WTC11 (cell line): Measurements from ENCODE around the gene TAL1. TPM values are rescaled to one million over a fixed set of nuclear protein-coding genes. Genes with fewer than 3 reads are reported as not detected.

Source experiments
- ATAC-seq: fragments of 200-7000 bp; cut with Tn5 transposase; 2 replicates; pipeline ENCODE4 v1.10.0; 2021; ENCODE audit warnings: mild to moderate bottlenecking, moderate library complexity
- CTCF ChIA-PET: fragments of 300-600 bp; sonication (Branson Sonifier 250); formaldehyde crosslinking; loops from one replicate; lab custom pipeline; 2021; ENCODE audit warnings: antibody characterized with exemption; lab: Charles Lee
- POLR2A ChIA-PET: fragments of 350-600 bp; sonication (Branson Sonifier 250); formaldehyde crosslinking; loops from one replicate; lab custom pipeline; 2021; ENCODE audit warnings: antibody characterized with exemption; lab: Charles Lee
- DNase-seq: peaks from one replicate; pipeline ENCODE4 v3.0.0; 2021; ENCODE audit warnings: low spot score
- H3K27ac Mint-ChIP-seq: 2 replicates; pipeline ENCODE4 v1.8.0; 2021; ENCODE audit warnings: mixed read lengths
- H3K27me3 Mint-ChIP-seq: 2 replicates; pipeline ENCODE4 v1.8.0; 2021; ENCODE audit warnings: low read depth, mild to moderate bottlenecking, moderate library complexity, mixed read lengths
- H3K36me3 Mint-ChIP-seq: 2 replicates; pipeline ENCODE4 v1.8.0; 2021; ENCODE audit warnings: mixed read lengths
- H3K4me1 Mint-ChIP-seq: 2 replicates; pipeline ENCODE4 v1.8.0; 2022; ENCODE audit warnings: mixed read lengths
- H3K4me3 Mint-ChIP-seq: 2 replicates; pipeline ENCODE4 v1.8.0; 2021; ENCODE audit warnings: mild to moderate bottlenecking, moderate library complexity, mixed read lengths
- H3K9me3 Mint-ChIP-seq: 2 replicates; pipeline ENCODE4 v1.8.0; 2021; ENCODE audit warnings: mixed read lengths
- CBFB ChIP-seq: sonication (generic); formaldehyde crosslinking; IDR thresholded peaks from 2 replicates; pipeline ENCODE4 v1.8.1; 2022; ENCODE audit warnings: mild to moderate bottlenecking, low read depth, missing genetic modification reagents
- CREB1 ChIP-seq: sonication (generic); formaldehyde crosslinking; IDR thresholded peaks from 2 replicates; pipeline ENCODE4 v1.8.0; 2023; ENCODE audit warnings: mild to moderate bottlenecking, missing genetic modification reagents
- SMAD3 ChIP-seq: sonication (generic); formaldehyde crosslinking; IDR thresholded peaks from 2 replicates; pipeline ENCODE4 v1.8.0; 2022; ENCODE audit warnings: missing genetic modification reagents, mild to moderate bottlenecking, borderline replicate concordance
- SP1 ChIP-seq: sonication (generic); formaldehyde crosslinking; conservative IDR thresholded peaks from 2 replicates; pipeline ENCODE4 v1.8.1; 2022; ENCODE audit warnings: missing genetic modification reagents
- ZNF423 ChIP-seq: fragments of 250-450 bp; sonication (Bioruptor Pico); IDR thresholded peaks from 2 replicates; pipeline ENCODE4 v2.1.2; 2022; ENCODE audit warnings: mild to moderate bottlenecking, moderate library complexity
- total RNA-seq: library from RNA; stranded (reverse); gene quantifications from 3 replicates; pipeline ENCODE4 v1.2.3, GENCODE V29; 2021
- TF ChIP-seq, protein P1 (sequence below): sonication (generic); formaldehyde crosslinking; IDR thresholded peaks from 2 replicates; pipeline ENCODE4 v1.8.1; 2023; ENCODE audit warnings: mild to moderate bottlenecking, missing genetic modification reagents, moderate library complexity
- TF ChIP-seq, protein P2 (sequence below): sonication (generic); formaldehyde crosslinking; IDR thresholded peaks from 2 replicates; pipeline ENCODE4 v1.8.0; 2023; ENCODE audit warnings: mild to moderate bottlenecking, missing genetic modification reagents
- TF ChIP-seq, protein P3 (sequence below): sonication (generic); formaldehyde crosslinking; IDR thresholded peaks from 2 replicates; pipeline ENCODE4 v1.8.1; 2022; ENCODE audit warnings: low read depth, missing genetic modification reagents, borderline replicate concordance
- TF ChIP-seq, protein P4 (sequence below): sonication (generic); formaldehyde crosslinking; IDR thresholded peaks from 2 replicates; pipeline ENCODE4 v1.8.0; 2022; ENCODE audit warnings: missing genetic modification reagents
- TF ChIP-seq, protein P5 (sequence below): sonication (generic); formaldehyde crosslinking; conservative IDR thresholded peaks from 2 replicates; pipeline ENCODE4 v1.8.1; 2023; ENCODE audit warnings: mild to moderate bottlenecking, low read depth, missing genetic modification reagents, moderate library complexity

TAL1 gene
- total RNA-seq, 1 experiment from 2014 or later, result 0.63 TPM

DNA sequence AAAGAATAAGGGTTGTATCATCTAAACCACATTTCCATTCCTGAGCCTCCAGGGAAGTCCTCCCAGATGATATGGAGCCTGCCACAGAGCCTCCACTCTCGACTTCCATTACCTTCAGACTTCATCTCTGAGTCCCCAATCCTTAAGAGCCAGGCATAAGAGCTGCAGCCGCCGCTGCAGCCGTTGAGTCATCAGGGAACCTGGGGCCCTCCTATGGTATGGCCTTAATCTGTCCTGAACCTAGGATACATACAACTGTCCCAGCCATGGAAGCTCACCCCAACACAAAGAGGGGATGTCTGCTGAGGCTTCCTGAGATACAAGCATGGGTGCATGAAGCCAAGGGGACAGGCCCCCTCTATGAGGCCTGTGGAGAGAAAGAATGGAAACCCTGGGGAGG, 16.3 kb downstream of the TAL1 start:
- H3K4me3 Mint-ChIP-seq, result no peak overlapping the region
- CTCF ChIA-PET, result interaction anchor here (0.6 kb wide), 1 partner anchor 23 kb away, joined by 4 read pairs; no protein-coding TSS in a partner anchor
- H3K36me3 Mint-ChIP-seq, result no peaks in the 10 kb centered on the region
- TF ChIP-seq CREB1 (CRISPR knock-in tag), result no peak
- TF ChIP-seq, protein P1, sequence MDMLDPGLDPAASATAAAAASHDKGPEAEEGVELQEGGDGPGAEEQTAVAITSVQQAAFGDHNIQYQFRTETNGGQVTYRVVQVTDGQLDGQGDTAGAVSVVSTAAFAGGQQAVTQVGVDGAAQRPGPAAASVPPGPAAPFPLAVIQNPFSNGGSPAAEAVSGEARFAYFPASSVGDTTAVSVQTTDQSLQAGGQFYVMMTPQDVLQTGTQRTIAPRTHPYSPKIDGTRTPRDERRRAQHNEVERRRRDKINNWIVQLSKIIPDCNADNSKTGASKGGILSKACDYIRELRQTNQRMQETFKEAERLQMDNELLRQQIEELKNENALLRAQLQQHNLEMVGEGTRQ (CRISPR knock-in tag), result no peak
- TF ChIP-seq, all 79 proteins: peak for 0
- H3K27me3 Mint-ChIP-seq, result peaks cover 40% of the 10 kb centered on the region
- H3K27ac Mint-ChIP-seq, result no peak overlapping the region
- no peaks in the 10 kb centered on the region for H3K9me3 Mint-ChIP-seq
- POLR2A ChIA-PET, result no interaction called here
- no peak for DNase-seq
- peaks cover 7% of the 10 kb centered on the region for H3K4me1 Mint-ChIP-seq
- ATAC-seq, result no peak

DNA sequence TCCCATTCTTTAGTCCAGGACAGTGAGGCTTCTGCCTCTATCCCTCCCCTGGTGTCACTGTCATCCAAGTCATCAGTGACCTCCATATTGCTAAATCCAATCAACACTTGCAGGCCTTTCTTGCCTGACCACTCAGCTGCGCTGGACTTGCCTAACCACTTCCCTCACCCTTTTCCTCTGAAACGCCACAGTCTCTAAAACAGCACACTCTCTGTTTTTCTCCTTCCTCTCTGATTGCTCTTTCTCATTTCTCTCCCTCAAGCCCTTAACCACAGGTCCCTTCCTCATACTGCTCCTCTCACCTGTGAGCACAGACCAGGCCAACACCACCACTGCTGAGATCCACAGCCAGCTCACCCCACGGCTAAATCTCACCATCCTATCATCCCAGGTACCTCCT, 17.5 kb downstream of the TAL1 start:
- TF ChIP-seq SMAD3 (no peak), CBFB (CRISPR knock-in tag) (no peak), SP1 (no peak)
- TF ChIP-seq, protein P2, sequence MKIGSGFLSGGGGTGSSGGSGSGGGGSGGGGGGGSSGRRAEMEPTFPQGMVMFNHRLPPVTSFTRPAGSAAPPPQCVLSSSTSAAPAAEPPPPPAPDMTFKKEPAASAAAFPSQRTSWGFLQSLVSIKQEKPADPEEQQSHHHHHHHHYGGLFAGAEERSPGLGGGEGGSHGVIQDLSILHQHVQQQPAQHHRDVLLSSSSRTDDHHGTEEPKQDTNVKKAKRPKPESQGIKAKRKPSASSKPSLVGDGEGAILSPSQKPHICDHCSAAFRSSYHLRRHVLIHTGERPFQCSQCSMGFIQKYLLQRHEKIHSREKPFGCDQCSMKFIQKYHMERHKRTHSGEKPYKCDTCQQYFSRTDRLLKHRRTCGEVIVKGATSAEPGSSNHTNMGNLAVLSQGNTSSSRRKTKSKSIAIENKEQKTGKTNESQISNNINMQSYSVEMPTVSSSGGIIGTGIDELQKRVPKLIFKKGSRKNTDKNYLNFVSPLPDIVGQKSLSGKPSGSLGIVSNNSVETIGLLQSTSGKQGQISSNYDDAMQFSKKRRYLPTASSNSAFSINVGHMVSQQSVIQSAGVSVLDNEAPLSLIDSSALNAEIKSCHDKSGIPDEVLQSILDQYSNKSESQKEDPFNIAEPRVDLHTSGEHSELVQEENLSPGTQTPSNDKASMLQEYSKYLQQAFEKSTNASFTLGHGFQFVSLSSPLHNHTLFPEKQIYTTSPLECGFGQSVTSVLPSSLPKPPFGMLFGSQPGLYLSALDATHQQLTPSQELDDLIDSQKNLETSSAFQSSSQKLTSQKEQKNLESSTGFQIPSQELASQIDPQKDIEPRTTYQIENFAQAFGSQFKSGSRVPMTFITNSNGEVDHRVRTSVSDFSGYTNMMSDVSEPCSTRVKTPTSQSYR (CRISPR knock-in tag), result no peak
- TF ChIP-seq, protein P3, sequence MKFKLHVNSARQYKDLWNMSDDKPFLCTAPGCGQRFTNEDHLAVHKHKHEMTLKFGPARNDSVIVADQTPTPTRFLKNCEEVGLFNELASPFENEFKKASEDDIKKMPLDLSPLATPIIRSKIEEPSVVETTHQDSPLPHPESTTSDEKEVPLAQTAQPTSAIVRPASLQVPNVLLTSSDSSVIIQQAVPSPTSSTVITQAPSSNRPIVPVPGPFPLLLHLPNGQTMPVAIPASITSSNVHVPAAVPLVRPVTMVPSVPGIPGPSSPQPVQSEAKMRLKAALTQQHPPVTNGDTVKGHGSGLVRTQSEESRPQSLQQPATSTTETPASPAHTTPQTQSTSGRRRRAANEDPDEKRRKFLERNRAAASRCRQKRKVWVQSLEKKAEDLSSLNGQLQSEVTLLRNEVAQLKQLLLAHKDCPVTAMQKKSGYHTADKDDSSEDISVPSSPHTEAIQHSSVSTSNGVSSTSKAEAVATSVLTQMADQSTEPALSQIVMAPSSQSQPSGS (CRISPR knock-in tag), result no peak
- TF ChIP-seq, protein P4, sequence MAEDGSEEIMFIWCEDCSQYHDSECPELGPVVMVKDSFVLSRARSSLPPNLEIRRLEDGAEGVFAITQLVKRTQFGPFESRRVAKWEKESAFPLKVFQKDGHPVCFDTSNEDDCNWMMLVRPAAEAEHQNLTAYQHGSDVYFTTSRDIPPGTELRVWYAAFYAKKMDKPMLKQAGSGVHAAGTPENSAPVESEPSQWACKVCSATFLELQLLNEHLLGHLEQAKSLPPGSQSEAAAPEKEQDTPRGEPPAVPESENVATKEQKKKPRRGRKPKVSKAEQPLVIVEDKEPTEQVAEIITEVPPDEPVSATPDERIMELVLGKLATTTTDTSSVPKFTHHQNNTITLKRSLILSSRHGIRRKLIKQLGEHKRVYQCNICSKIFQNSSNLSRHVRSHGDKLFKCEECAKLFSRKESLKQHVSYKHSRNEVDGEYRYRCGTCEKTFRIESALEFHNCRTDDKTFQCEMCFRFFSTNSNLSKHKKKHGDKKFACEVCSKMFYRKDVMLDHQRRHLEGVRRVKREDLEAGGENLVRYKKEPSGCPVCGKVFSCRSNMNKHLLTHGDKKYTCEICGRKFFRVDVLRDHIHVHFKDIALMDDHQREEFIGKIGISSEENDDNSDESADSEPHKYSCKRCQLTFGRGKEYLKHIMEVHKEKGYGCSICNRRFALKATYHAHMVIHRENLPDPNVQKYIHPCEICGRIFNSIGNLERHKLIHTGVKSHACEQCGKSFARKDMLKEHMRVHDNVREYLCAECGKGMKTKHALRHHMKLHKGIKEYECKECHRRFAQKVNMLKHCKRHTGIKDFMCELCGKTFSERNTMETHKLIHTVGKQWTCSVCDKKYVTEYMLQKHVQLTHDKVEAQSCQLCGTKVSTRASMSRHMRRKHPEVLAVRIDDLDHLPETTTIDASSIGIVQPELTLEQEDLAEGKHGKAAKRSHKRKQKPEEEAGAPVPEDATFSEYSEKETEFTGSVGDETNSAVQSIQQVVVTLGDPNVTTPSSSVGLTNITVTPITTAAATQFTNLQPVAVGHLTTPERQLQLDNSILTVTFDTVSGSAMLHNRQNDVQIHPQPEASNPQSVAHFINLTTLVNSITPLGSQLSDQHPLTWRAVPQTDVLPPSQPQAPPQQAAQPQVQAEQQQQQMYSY (CRISPR knock-in tag), result no peak
- TF ChIP-seq, all 79 proteins: peak for 0
- ATAC-seq (no peak), DNase-seq (no peak)
- Mint-ChIP-seq H3K9me3 (no peaks in the 10 kb centered on the region), H3K36me3 (no peaks in the 10 kb centered on the region), H3K27me3 (peaks cover 50% of the 10 kb centered on the region), H3K27ac (no peak overlapping the region), H3K4me3 (no peak overlapping the region), H3K4me1 (peaks cover 15% of the 10 kb centered on the region)
- ChIA-PET POLR2A (no interaction called here), CTCF (interaction anchor here (1.7 kb wide), 1 partner anchor 21 kb away, joined by 7 read pairs; no protein-coding TSS in a partner anchor)

DNA sequence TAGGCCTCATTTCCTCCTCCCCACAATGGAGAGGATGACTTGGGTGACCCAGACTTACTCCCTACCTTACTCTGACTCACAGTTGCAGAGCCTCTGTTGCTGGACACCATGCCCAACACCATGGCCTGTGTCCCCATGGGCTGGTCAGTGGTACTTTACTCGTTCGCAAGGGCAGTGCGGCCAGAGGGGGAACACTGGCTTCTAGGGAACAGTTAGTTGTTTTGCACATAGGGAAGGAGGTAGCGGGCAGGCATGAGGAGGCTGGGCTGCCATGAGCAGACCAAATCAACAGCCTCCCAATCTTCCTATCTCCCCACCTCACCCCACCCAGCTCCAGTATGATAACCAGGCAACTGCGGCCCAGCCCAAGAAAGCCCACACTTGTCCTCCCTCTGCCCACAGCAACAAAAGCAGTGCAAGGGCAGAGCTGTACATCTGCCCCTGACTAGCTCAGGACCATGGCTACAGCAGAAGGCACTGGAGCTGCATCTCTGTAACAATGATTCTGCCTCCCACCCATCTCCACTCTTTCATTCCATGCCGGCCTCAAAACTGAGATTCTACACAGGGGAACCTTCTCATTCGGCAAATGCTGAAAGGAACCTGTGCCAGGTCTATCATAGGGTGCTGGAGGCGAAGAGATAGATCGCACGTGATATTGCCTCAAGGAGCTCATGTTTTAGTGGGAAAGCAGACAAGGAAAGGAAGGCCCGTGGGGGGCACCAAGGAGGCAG, 18.6 kb downstream of the TAL1 start:
- Mint-ChIP-seq H3K27me3 (peaks cover 49% of the 10 kb centered on the region), H3K4me1 (peaks cover 26% of the 10 kb centered on the region), H3K4me3 (no peak overlapping the region), H3K27ac (no peak overlapping the region), H3K9me3 (no peaks in the 10 kb centered on the region), H3K36me3 (no peaks in the 10 kb centered on the region)
- ChIA-PET CTCF (interaction anchor here (1.7 kb wide), 1 partner anchor 20 kb away, joined by 7 read pairs; no protein-coding TSS in a partner anchor), POLR2A (no interaction called here)
- no peak for TF ChIP-seq ZNF423 (CRISPR knock-in tag)
- TF ChIP-seq, protein P5, sequence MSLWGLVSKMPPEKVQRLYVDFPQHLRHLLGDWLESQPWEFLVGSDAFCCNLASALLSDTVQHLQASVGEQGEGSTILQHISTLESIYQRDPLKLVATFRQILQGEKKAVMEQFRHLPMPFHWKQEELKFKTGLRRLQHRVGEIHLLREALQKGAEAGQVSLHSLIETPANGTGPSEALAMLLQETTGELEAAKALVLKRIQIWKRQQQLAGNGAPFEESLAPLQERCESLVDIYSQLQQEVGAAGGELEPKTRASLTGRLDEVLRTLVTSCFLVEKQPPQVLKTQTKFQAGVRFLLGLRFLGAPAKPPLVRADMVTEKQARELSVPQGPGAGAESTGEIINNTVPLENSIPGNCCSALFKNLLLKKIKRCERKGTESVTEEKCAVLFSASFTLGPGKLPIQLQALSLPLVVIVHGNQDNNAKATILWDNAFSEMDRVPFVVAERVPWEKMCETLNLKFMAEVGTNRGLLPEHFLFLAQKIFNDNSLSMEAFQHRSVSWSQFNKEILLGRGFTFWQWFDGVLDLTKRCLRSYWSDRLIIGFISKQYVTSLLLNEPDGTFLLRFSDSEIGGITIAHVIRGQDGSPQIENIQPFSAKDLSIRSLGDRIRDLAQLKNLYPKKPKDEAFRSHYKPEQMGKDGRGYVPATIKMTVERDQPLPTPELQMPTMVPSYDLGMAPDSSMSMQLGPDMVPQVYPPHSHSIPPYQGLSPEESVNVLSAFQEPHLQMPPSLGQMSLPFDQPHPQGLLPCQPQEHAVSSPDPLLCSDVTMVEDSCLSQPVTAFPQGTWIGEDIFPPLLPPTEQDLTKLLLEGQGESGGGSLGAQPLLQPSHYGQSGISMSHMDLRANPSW (CRISPR knock-in tag), result no peak
- no peak for ATAC-seq
- no peak for DNase-seq
